Measurements from ENCODE around the gene MBLAC2. TPM values are rescaled to one million over a fixed set of nuclear protein-coding genes. Genes with fewer than 3 reads are reported as not detected.

Gene MBLAC2
- polyA plus RNA-seq, 3 donors: 0.96 to 1.5 (median 1.2) TPM

DNA sequence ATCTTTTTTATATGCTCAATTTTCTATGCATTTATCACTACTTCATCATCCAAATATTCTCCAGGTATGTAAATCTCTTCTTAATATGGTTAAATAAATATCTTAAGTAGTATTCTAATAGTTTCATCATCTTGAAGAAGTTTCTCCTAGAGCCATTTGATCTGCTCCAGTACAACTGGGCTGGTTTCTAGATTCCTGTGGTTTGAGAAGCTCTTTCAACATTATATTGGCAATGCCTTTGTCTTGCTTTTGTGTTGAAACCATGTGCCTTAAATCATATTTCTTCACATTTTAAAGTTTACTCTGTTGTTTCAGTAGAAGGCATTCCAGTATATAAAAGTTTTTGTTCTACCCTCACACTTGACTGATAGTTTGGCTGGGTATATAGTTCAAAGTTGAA is 27.6 kb downstream of the MBLAC2 start:
- Histone ChIP-seq H2AFZ (ENCODE audit: insufficient read depth, low read depth, low read length, poor library complexity, severe bottlenecking) (no peak overlapping the region), H3K79me2 (ENCODE audit: insufficient read depth, low read length) (no peaks in the 10 kb centered on the region), H3K36me3 (replicated peaks in 1 of 2; ENCODE audit: control insufficient read depth in 1 of 2, insufficient read depth in 2 of 2, low read length in 2 of 2) (no peaks in the 10 kb centered on the region), H4K20me1 (ENCODE audit: insufficient read depth, low read length) (no peaks in the 10 kb centered on the region), H3K27ac (ENCODE audit: low read depth in 1 of 2, low read length in 2 of 2) (no peak overlapping the region), H3K4me2 (replicated peaks; ENCODE audit: extremely low read depth, low read length, poor library complexity, severe bottlenecking) (no peak overlapping the region), H3K4me1 (ENCODE audit: control insufficient read depth in 1 of 2, insufficient read depth in 2 of 2, low read length in 2 of 2) (no peaks in the 10 kb centered on the region), H3K9ac (ENCODE audit: insufficient read depth, low read length, poor library complexity, severe bottlenecking) (no peak overlapping the region), H3K27me3 (ENCODE audit: control insufficient read depth in 2 of 2, insufficient read depth in 2 of 2, low read length in 2 of 2) (no peaks in the 10 kb centered on the region), H3K9me3 (replicated peaks in 1 of 2; ENCODE audit: control insufficient read depth in 1 of 2, insufficient read depth in 1 of 2, low read length in 2 of 2) (no peaks in the 10 kb centered on the region), H3K4me3 (replicated peaks in 1 of 3; ENCODE audit: low read depth in 2 of 3, low read length in 3 of 3) (no peak overlapping the region)
- H3K4me3 Mint-ChIP-seq: no peak overlapping the region
- DNase-seq: no peak
- intact Hi-C loops (cut with micrococcal nuclease): no loop called here
- no peak overlapping the region for H3K27ac Mint-ChIP-seq
- TF ChIP-seq, protein P1, sequence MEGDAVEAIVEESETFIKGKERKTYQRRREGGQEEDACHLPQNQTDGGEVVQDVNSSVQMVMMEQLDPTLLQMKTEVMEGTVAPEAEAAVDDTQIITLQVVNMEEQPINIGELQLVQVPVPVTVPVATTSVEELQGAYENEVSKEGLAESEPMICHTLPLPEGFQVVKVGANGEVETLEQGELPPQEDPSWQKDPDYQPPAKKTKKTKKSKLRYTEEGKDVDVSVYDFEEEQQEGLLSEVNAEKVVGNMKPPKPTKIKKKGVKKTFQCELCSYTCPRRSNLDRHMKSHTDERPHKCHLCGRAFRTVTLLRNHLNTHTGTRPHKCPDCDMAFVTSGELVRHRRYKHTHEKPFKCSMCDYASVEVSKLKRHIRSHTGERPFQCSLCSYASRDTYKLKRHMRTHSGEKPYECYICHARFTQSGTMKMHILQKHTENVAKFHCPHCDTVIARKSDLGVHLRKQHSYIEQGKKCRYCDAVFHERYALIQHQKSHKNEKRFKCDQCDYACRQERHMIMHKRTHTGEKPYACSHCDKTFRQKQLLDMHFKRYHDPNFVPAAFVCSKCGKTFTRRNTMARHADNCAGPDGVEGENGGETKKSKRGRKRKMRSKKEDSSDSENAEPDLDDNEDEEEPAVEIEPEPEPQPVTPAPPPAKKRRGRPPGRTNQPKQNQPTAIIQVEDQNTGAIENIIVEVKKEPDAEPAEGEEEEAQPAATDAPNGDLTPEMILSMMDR (IDR thresholded peaks at IDR 0.05): no peak
- H3K27me3 Mint-ChIP-seq (ENCODE audit: low read depth in 3 of 3): peaks cover 0 to 2% (median 2%) of the 10 kb centered on the region in 3 donors
- peaks cover 2 to 3% of the 10 kb centered on the region in 2 donors for H3K36me3 Mint-ChIP-seq
- H3K9me3 Mint-ChIP-seq: peaks cover 0 to 8% (median 2%) of the 10 kb centered on the region in 7 donors
- H3K4me1 Mint-ChIP-seq: no peaks in the 10 kb centered on the region

DNA sequence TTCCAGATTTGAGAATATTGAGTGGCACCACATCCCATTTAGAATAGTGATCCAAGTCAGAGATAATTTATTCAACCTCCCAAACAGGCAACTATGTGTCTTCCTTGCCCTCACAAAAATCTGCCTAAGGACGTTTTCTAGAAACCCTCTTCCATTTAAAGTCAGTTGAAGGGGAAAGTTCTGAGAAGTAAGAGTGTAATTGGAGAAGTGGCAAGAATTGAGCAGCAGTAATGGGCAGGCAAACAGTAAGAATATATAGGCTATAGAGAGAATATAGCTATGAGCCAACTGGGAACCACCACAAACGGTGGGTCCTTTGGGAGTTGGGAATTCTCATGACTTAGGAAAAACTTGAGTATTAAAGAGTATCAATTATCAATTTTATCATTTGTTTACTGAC is 33.9 kb downstream of the MBLAC2 start:
- H2AFZ ChIP-seq (ENCODE audit: insufficient read depth, low read depth, low read length, poor library complexity, severe bottlenecking): peak overlapping the region; percentile 80
- WGBS (ENCODE audit: insufficient coverage): no CpG with 5 or more reads among the region's 2 CpGs
- no peak overlapping the region for H3K4me3 ChIP-seq (replicated peaks in 1 of 3; ENCODE audit: low read depth in 2 of 3, low read length in 3 of 3)
- H3K79me2 ChIP-seq (ENCODE audit: insufficient read depth, low read length): no peaks in the 10 kb centered on the region
- DNase-seq: no peak
- H3K27me3 ChIP-seq (ENCODE audit: control insufficient read depth in 2 of 2, insufficient read depth in 2 of 2, low read length in 2 of 2): no peaks in the 10 kb centered on the region
- Mint-ChIP-seq H3K4me3 (no peak overlapping the region), H3K9me3 (peaks cover 0 to 2% (median 0%) of the 10 kb centered on the region in 7 donors), H3K4me1 (peaks cover 9% of the 10 kb centered on the region), H3K27ac (no peak overlapping the region), H3K27me3 (ENCODE audit: low read depth in 3 of 3) (no peaks in the 10 kb centered on the region), H3K36me3 (no peaks in the 10 kb centered on the region)
- intact Hi-C loops (cut with micrococcal nuclease): no loop called here
- no peak overlapping the region for H3K4me2 ChIP-seq (replicated peaks; ENCODE audit: extremely low read depth, low read length, poor library complexity, severe bottlenecking)
- TF ChIP-seq, protein P1 (IDR thresholded peaks at IDR 0.05): no peak
- no peaks in the 10 kb centered on the region for H3K36me3 ChIP-seq (replicated peaks in 1 of 2; ENCODE audit: control insufficient read depth in 1 of 2, insufficient read depth in 2 of 2, low read length in 2 of 2)
- no peak overlapping the region for H3K27ac ChIP-seq (ENCODE audit: low read depth in 1 of 2, low read length in 2 of 2)
- no peaks in the 10 kb centered on the region for H4K20me1 ChIP-seq (ENCODE audit: insufficient read depth, low read length)
- H3K4me1 ChIP-seq (ENCODE audit: control insufficient read depth in 1 of 2, insufficient read depth in 2 of 2, low read length in 2 of 2): no peaks in the 10 kb centered on the region
- H3K9me3 ChIP-seq (replicated peaks in 1 of 2; ENCODE audit: control insufficient read depth in 1 of 2, insufficient read depth in 1 of 2, low read length in 2 of 2): no peaks in the 10 kb centered on the region
- H3K9ac ChIP-seq (ENCODE audit: insufficient read depth, low read length, poor library complexity, severe bottlenecking): no peak overlapping the region

All from CD14-positive monocyte (primary cell).